M059J (cell line): ENCODE results near the gene SULF2. TPM values are rescaled to one million over a fixed set of nuclear protein-coding genes. Genes with fewer than 3 reads are reported as not detected.

Experiments used
- DNase-seq: peaks from one replicate; pipeline ENCODE4 v3.0.0-alpha.2; 2012; ENCODE audit warnings: low read depth
- total RNA-seq: library from RNA; depleted of rRNA; stranded (reverse); fragments of >200 nt; shearing (Covaris generic); gene quantifications from 2 replicates; pipeline ENCODE4 v1.2.3, GENCODE V29; 2014

Gene SULF2
- total RNA-seq, 1 experiment from 2014 or later = 140 TPM

DNA sequence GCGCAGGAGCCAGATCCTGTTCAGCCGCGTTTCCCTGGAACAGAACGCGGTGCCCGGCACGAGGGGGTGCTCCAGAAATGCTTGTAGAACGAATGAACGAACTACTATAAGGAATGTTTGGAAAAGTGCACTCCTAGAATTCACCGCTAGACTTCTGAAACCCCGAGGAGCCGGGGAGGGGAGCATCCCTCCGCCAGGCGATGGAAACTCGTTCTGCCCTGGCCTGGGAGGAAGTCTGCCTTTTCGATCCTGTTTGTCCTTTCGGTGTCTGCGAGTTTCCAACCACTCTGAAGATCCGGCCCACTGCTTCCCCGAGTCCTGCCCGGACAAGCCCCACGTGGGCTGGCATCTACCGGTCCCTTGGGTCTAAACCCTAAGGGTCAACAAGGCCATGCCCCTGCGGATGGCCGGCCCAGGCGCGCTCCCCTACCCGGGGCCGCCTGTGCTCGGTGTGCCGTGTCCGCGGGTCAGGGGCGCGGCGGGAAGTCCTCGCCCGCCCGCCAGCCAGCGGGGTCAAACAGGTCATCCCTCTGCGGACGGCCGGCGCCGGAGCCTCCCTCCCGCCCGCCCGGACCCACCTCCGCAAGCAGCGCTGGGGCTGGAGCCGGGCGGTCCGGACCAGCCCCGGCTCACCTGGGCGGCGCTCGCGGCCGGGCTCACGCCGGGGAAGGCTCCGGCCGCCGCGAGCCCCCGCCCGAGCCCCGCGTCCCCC lies 526 bp downstream of the SULF2 start:
- peak; percentile 78 for DNase-seq

GRCh38 chr20:47783828-47784598 lies 1.3 kb downstream of the SULF2 start:
- no peak for DNase-seq

DNA sequence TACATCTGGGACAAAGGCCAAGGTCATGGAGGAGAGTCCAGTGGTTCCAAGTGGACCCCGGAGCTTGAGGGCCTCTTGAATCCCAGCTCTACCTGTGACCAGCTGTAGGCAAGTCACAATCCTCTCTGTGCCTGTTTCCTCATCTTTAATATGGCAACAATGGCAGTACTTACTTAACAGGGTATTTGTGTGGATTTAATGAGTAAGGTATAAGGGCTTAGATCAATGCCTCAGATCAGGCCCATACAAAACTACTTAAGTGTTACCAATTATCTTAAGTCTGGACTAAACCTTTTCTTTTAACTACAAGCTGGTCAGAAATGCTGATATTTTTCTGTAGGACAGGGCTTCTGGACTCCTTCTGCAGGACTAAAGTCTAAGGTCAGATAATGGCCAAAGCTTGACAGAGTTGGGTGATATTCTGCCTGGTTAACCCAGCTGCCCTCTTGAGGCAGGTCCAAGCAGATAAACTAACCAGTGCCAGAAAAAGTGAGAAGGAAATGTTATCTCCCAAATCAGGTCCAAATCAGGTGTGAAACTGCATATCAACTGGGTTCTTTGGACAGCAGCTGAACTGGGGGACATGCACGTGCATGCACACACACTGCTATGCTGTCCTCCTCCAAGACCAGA lies 2.2 kb downstream of the SULF2 start:
- DNase-seq = no peak

- no peak for DNase-seq
These were observed 3.2 kb downstream of the SULF2 start for GRCh38 chr20:47782076-47782475.

GRCh38 chr20:47781632-47782031 lies 3.6 kb downstream of the SULF2 start:
- DNase-seq = peak; percentile 34

GRCh38 chr20:47780720-47781389 lies 4.4 kb downstream of the SULF2 start:
- no peak for DNase-seq

DNA sequence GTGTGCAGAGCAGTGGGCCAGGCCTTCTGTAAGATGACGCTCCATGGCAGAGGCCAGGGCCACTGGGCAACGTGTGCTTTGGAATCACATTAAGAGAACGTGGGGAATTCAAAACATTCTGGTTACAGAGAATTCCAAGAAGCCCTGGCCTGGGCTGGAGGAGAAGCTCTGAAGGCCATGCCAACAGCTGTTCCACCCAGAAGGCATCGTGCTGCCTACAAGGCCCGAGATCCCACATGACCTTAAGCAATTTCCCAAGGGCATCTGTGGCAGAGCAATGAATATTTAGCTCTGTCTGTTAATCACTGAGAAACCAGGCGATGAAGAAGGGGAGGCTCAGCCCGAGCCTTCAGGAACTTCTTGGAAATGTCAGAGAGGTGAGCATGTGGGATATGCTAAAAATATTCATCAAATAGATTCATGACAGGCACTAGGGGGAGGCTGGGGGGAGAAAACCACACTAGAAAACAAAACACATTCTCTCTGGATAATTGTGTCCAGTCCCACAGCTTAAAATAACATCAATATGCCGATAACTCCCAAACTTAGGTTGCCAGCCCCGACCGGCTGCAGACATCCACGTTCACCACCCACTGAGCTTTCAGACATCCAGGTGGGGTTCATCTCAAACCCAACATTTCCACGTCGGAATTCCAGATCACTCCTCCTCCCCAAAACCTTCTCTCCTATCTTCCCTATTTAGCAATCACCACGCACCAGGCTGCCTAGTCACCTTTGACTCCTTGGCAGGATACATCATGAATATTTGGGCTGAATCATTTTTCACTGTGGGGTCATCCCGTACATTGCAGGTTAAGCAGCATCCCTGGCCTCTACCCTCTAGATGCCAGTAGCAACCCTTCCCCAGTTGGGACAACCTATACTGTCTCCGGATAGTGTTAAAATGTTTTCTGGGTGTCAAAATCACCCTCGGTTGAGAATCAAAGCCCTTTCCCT lies 6.6 kb downstream of the SULF2 start:
- no peak for DNase-seq

DNA sequence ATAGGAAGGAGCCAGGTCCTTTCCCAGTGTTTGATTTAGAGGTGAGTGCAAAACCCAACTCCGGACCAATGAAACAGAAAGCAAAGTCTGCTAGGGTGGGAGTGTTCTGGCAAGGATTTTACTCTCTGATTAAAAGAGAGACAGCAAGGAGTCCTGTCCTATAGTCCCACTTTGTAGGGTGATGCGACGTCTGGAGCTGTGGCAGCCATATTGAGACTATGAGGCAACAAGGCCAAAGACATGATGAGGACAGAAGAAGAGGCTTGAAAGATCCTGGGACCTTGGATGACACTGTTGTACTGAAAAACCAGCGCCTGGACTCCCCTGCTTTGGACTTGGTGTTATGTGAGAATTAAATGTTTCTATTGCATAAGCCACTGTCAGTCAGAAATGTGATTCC lies 8.1 kb downstream of the SULF2 start:
- DNase-seq = no peak

GRCh38 chr20:47776639-47777038 lies 8.6 kb downstream of the SULF2 start:
- no peak for DNase-seq

GRCh38 chr20:47775841-47776240 lies 9.4 kb downstream of the SULF2 start:
- no peak for DNase-seq

DNA sequence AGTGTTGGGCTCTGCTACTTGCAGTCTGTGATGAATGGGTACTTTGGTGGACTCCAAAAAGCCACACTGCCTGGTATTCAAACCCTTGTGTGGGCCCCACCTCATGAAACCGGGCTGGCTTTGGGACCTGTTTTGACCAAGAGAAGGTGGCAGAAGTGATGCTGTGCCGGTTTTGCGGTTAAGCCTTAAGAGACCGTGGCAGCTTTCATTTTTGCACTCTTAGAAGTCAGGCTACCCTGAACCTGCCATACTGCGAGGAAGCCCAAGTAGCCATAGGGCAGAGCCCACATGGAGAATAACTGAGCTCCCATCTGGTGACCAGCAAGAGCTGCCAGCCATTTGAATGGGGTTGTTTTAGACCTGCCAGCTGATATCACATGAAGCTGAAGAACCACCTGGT lies 10.2 kb downstream of the SULF2 start:
- no peak for DNase-seq

DNA sequence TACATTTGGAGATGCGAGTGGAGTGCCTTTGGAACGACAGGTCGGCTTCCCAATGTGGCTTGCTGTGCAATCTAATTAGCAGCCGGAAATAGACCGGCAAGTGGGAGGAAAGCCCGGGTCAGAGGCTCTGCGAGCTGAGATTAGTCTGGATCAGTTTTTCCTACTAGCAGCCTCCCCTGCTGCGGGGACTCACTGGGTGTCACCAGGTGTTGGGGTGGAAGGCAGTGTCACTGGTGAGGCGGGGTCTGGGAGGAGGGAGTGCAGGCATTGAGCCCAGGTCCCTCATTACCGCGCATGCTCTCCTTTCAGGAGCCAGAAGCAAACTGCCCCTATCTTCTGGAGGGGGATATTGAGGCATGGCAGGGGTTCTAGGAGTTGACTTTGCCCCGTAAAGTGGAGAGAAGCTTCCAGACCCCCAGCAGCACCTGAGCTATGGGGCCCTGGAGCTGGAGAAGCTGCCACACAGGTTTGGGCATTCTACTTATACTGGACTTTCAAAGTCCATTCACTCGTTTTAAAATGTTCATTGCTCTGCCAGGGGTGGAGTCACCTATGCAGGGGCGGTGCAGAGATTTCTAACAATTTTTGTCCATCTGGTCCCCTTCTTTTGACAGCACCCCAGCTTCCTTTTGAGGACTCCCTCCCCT lies 11.0 kb downstream of the SULF2 start:
- no peak for DNase-seq

GRCh38 chr20:47773371-47773786 lies 11.9 kb downstream of the SULF2 start:
- no peak for DNase-seq

GRCh38 chr20:47770935-47771334 lies 14.3 kb downstream of the SULF2 start:
- DNase-seq = no peak

GRCh38 chr20:47768016-47768824 lies 17.1 kb downstream of the SULF2 start:
- DNase-seq = peak; percentile 23

DNA sequence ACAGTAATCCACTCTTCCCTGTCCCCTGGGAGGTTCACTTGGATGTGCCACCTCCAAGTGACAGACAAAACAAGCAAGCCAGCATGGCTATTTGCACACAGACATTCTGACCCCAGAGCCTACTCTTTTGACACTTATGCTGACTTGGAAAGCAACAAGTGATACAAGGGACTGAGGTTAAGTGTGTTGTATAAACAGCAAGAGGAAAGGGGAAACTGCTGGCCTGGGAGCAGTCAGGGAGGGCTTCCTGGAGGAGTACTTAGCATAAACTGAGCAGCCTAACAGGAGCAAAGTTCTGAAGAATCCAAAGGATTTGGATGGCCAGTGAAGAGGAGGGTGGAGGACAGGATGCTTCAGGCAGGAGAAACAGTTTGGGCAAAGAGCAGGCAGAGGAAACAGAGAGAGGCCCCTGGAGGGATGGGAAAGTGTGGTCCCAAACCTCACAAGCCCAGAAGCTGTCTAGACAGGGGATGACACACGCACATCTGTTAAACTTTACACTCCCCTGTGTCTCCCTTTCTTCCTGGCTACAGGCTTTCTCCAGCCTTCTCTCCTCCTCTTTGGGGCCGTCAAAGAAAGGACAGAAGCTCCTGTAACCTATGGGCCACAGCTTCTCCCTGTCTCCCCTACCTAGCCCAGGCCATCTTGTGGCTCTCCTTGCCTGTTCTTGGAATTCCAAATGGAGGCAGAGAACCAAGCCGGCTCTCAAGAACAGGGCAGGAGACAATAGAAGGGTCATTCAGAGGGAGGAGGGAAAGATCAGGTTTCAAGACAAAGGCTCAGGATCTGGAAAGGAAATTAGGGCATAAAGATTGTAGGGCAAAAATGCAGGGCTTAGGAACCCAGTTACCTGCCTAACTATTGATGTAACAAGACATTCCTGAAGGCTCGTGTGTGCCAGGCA lies 19.3 kb downstream of the SULF2 start:
- no peak for DNase-seq

DNA sequence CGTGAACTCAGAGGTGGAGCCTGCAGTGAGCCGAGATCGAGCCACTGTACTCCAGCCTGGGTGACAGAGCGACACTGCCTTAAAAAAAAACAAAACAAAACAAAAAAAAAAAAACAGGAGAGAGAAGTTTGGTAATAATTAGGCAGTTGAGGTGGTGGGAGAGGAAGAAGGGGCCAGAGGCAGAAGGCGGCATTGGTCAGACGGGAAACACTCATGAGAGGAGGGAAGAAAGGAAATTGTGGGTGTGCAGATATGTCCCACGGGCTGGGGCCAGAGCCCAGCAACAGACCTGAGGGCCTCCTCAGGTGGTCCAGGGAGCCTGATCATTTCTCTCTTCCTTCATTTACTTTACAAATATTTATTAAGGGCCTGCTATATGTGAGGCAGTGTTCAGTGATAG lies 20.0 kb downstream of the SULF2 start:
- DNase-seq = no peak

DNA sequence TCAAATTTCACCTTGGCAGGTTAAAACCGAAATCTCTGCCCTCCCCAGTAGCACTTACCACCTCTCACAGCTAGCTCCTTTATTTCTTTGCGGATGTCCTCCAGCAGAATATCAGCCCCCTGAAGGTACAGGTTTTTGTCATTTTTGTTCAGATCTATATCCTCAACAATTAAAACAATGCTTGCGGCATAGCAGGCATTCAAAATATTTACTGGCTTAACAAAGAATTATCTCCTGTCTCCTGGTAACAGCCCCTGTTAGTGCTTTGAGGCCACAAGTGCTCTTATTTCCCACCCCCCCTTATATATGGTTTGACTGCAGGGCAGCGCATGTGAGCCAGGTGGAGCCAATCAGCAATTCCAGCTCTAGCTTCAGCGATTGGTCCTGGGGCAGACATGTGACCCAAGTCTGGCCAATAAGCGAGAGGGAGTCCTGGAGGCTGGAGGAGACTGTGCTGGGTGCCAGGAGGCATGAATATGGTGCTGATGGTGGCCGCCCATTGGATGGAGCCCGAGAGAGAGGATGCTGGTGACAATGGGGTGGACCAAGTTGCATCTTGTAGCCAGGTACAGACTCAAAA lies 21.0 kb downstream of the SULF2 start:
- no peak for DNase-seq
